ENCODE measurements around the gene FAM229A. TPM values are rescaled to one million over a fixed set of nuclear protein-coding genes. Genes with fewer than 3 reads are reported as not detected.
A peak's percentile ranks its signal among the peaks of the same experiment; 100 is the strongest.

The FAM229A gene, protein sequence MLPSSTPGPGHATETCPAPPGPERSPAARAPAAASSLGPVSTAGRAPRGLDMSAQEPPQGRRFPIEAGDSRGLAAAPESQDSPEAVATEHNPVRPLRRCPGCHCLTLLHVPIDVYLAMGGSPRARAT
- total RNA-seq, result 12.2 TPM

DNA sequence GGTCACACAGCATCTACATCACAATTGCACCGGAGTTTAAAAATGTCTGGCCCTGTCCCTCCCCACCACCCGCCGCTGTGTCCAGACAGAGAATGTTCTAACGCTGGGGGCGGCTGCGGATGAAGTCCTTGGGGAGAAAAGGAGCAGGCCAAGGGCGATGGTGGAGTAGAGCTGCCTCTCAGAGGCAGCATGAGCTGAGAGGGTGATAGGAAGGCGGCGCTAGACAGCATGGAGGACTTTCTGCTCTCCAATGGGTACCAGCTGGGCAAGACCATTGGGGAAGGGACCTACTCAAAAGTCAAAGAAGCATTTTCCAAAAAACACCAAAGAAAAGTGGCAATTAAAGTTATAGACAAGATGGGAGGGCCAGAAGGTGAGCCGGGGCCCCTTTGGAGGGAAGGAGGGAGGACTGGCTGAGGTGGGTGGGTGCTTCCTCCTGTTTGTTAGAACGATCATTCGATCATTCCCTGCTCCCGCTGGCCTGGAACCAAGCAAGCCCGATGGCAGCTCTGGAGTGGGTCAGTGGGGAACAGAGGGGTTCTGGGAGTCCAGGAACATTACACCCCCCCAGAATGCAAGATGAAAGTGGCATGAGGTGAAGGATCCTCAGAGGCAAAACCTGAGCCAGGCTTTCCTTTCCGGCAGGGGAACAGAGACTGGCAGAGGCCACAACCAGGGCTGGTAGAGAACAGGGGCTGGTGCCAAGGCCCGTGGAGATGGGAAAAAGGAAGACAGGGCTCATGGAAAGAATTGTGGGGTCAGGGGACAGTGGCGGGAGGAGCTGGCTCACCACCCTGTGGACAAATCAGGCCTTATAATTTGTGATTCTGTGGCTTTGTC, at the start of gene FAM229A, which contains the start of gene TSSK3:
Gene FAM229A, minus strand, starts transcription at position 12 of the 840 bp plus-strand sequence. CDS start 394 bp downstream, outside the sequence.
Gene TSSK3, plus strand, starts transcription at position 66 of the 840 bp plus-strand sequence. Its CDS starts 163 bp downstream, at position 229.
- DNase-seq (ENCODE audit: low spot score in 2 of 2), result no peak
- TF ChIP-seq, protein P1, sequence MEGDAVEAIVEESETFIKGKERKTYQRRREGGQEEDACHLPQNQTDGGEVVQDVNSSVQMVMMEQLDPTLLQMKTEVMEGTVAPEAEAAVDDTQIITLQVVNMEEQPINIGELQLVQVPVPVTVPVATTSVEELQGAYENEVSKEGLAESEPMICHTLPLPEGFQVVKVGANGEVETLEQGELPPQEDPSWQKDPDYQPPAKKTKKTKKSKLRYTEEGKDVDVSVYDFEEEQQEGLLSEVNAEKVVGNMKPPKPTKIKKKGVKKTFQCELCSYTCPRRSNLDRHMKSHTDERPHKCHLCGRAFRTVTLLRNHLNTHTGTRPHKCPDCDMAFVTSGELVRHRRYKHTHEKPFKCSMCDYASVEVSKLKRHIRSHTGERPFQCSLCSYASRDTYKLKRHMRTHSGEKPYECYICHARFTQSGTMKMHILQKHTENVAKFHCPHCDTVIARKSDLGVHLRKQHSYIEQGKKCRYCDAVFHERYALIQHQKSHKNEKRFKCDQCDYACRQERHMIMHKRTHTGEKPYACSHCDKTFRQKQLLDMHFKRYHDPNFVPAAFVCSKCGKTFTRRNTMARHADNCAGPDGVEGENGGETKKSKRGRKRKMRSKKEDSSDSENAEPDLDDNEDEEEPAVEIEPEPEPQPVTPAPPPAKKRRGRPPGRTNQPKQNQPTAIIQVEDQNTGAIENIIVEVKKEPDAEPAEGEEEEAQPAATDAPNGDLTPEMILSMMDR (IDR thresholded peaks at IDR 0.05), result no peak
- peaks cover 0 to 10% of the 10 kb centered on the region in 2 donors for H3K4me1 ChIP-seq
- no peaks in the 10 kb centered on the region for H3K9me3 ChIP-seq
- H3K36me3 ChIP-seq, result peaks cover 25 to 39% of the 10 kb centered on the region in 2 donors
- H3K4me3 ChIP-seq, result peak within 1 kb of the TSS; percentile 48 to 68
- intact Hi-C loops (cut with DNase I), result no loop called here
- H3K27ac ChIP-seq, result peak within 1 kb of the TSS in 1 of 2 donors; percentile 56
- H3K27me3 ChIP-seq, result no peaks in the 10 kb centered on the region

GRCh38 chr1:32411261-32411660, 49.0 kb upstream of the FAM229A start:
- H3K27me3 ChIP-seq, result no peaks in the 10 kb centered on the region
- H3K9me3 ChIP-seq, result no peaks in the 10 kb centered on the region
- no peaks in the 10 kb centered on the region for H3K36me3 ChIP-seq
- intact Hi-C loops (cut with DNase I), result no loop called here
- no peak overlapping the region for H3K4me3 ChIP-seq
- DNase-seq (ENCODE audit: low spot score in 2 of 2), result no peak
- no peak overlapping the region for H3K27ac ChIP-seq
- no peaks in the 10 kb centered on the region for H3K4me1 ChIP-seq
- TF ChIP-seq, protein P1 (IDR thresholded peaks at IDR 0.05), result no peak

DNA sequence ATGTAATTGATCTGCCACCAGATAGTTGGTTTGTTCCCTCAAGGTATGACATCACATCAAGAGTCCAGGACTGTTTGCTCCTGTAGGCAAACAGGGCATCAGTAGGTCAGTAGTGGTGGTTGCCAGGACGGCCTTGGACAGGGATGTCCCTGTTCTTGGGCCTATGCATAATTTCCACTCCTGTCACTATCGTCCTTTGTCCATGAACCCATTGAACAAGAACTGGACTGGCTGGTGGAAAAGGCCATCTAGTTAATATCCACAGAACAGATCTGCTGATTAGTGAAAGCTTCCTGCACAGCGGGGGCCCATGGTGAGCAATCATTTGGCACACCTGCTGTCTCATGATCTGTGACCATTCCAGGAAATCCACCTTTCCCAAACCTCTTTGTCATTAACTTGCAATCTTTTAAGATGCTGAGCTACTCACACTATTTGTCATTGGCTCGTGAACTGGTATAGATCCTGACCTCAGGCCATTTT, 44.4 kb upstream of the FAM229A start:
- DNase-seq (ENCODE audit: low spot score in 2 of 2), result no peak
- Histone ChIP-seq H3K36me3 (no peaks in the 10 kb centered on the region), H3K27me3 (no peaks in the 10 kb centered on the region), H3K9me3 (no peaks in the 10 kb centered on the region), H3K4me3 (no peak overlapping the region), H3K27ac (no peak overlapping the region), H3K4me1 (no peaks in the 10 kb centered on the region)
- intact Hi-C loops (cut with DNase I), result no loop called here
- TF ChIP-seq, protein P1 (IDR thresholded peaks at IDR 0.05), result no peak

DNA sequence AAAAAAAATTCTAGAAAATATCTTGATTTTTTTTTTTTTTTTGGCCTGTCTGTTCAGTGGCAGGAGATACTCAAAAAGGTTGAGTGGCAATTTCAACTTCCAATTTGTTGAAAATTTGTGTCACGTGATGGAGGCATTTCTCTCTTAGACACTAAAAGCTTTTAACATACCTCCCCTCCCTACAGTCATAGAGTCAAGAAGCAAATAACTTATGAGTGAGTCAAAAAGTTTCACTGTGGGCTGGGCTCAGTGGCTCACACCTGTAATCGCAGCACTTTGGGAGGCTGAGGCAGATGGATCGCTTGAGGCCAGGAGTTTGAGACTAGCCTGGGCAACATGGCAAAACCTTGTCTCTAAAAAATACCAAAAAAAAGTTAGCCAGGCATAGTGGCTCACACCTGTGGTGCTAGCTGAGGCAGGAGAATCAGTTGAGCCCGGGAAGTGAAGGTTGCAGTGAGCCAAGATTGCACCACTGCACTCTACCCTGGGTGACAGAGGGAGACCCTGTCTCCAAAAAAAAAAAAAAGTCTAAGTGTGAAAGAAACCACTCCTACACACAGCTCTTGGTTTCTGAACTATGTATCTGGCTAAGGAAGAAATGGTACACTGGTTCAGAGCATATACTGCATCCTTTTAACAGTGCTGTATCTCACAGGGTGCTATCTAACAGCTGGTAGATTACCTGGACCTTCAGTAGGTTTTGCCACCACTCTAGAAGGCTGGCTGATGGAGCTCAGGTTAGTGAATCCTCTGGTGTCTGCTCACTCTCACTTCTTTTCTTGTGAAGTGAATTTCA, 43.6 kb upstream of the FAM229A start:
- no peaks in the 10 kb centered on the region for H3K36me3 ChIP-seq
- no peak for DNase-seq (ENCODE audit: low spot score in 2 of 2)
- TF ChIP-seq, protein P1 (IDR thresholded peaks at IDR 0.05), result no peak
- H3K4me1 ChIP-seq, result no peaks in the 10 kb centered on the region
- intact Hi-C loops (cut with DNase I), result no loop called here
- no peaks in the 10 kb centered on the region for H3K9me3 ChIP-seq
- no peak overlapping the region for H3K4me3 ChIP-seq
- no peaks in the 10 kb centered on the region for H3K27me3 ChIP-seq
- no peak overlapping the region for H3K27ac ChIP-seq

DNA sequence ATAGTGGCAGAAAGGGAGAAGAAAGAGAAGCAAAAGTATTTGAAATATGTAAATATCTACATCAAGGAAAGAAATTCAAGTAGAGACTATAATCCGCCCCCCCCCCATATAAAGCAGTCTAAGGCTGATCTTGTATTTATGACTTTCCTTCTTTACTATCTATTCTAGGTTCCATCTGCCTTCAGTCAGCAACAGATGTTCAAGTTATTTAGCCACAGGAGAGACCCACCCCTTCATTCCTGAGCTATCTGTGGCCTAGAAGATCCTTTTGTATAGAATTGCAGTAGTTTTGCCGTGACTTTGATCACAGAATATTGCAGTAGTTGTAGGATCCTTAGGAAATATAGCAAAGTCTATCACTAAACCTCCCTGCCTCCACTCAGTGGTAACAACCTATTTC, 42.7 kb upstream of the FAM229A start:
- intact Hi-C loops (cut with DNase I), result no loop called here
- H3K27ac ChIP-seq, result no peak overlapping the region
- H3K4me1 ChIP-seq, result peaks cover 0 to 3% of the 10 kb centered on the region in 2 donors
- no peak for DNase-seq (ENCODE audit: low spot score in 2 of 2)
- no peaks in the 10 kb centered on the region for H3K27me3 ChIP-seq
- no peaks in the 10 kb centered on the region for H3K9me3 ChIP-seq
- H3K36me3 ChIP-seq, result no peaks in the 10 kb centered on the region
- no peak overlapping the region for H3K4me3 ChIP-seq
- TF ChIP-seq, protein P1 (IDR thresholded peaks at IDR 0.05), result no peak

All from ascending aorta (tissue), 2 donors.